Measurements from ENCODE around the gene PTX4.

DNA sequence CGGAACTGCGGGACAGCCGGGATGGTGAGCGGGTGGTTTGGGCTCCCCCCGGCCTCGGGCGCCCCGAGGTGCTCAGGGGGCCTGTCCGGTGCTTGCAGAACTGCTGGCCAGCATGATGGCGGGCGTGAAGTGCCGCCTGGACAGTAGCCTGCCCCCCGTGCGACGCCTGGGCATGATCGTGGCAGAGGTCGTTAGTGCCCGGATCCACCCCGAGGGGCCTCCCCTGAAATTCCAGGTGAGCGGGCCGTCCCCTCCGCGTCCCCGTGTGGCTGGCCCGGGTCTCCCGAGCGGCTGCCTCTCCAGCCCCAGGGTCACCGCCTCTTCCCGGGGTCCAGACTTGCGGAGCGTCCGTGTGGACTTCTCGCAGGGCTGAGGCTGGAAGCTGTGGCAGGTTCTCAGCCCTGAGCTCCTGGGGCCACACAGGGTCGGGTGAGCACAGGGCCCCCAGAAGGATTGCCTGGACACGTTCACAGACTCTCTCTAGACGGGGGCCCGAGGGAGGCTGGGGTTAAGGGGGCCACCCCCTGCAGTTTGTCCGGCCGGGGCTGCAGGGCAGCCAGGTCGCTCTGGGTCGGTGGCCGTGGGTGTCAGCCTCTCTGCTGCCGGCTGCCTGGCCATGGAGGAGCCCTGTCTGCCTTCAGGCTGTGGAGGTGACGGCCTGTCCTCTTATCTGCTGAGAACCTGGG lies 11.9 kb upstream of the PTX4 start:
- TF ChIP-seq POLR2AphosphoS5 (IDR thresholded peaks at IDR 0.05; ENCODE audit: low read depth) (no peak), EZH2 (IDR thresholded peaks at IDR 0.05; ENCODE audit: low read depth, unreplicated experiment) (no peak), CREB1 (CRISPR knock-in tag; IDR thresholded peaks at IDR 0.05; ENCODE audit: low read depth) (no peak), EZH2phosphoT487 (IDR thresholded peaks at IDR 0.05; ENCODE audit: unreplicated experiment) (no peak), JUNB (IDR thresholded peaks at IDR 0.05; ENCODE audit: unreplicated experiment) (no peak), ZNF114 (CRISPR knock-in tag; IDR thresholded peaks at IDR 0.05) (no peak), STAT1 (IDR thresholded peaks at IDR 0.05; ENCODE audit: unreplicated experiment) (no peak)
- TF ChIP-seq, protein P1, sequence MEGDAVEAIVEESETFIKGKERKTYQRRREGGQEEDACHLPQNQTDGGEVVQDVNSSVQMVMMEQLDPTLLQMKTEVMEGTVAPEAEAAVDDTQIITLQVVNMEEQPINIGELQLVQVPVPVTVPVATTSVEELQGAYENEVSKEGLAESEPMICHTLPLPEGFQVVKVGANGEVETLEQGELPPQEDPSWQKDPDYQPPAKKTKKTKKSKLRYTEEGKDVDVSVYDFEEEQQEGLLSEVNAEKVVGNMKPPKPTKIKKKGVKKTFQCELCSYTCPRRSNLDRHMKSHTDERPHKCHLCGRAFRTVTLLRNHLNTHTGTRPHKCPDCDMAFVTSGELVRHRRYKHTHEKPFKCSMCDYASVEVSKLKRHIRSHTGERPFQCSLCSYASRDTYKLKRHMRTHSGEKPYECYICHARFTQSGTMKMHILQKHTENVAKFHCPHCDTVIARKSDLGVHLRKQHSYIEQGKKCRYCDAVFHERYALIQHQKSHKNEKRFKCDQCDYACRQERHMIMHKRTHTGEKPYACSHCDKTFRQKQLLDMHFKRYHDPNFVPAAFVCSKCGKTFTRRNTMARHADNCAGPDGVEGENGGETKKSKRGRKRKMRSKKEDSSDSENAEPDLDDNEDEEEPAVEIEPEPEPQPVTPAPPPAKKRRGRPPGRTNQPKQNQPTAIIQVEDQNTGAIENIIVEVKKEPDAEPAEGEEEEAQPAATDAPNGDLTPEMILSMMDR (conservative IDR thresholded peaks at IDR 0.05; ENCODE audit: low read depth in 2 of 2) = no peak
- TF ChIP-seq, protein P2, sequence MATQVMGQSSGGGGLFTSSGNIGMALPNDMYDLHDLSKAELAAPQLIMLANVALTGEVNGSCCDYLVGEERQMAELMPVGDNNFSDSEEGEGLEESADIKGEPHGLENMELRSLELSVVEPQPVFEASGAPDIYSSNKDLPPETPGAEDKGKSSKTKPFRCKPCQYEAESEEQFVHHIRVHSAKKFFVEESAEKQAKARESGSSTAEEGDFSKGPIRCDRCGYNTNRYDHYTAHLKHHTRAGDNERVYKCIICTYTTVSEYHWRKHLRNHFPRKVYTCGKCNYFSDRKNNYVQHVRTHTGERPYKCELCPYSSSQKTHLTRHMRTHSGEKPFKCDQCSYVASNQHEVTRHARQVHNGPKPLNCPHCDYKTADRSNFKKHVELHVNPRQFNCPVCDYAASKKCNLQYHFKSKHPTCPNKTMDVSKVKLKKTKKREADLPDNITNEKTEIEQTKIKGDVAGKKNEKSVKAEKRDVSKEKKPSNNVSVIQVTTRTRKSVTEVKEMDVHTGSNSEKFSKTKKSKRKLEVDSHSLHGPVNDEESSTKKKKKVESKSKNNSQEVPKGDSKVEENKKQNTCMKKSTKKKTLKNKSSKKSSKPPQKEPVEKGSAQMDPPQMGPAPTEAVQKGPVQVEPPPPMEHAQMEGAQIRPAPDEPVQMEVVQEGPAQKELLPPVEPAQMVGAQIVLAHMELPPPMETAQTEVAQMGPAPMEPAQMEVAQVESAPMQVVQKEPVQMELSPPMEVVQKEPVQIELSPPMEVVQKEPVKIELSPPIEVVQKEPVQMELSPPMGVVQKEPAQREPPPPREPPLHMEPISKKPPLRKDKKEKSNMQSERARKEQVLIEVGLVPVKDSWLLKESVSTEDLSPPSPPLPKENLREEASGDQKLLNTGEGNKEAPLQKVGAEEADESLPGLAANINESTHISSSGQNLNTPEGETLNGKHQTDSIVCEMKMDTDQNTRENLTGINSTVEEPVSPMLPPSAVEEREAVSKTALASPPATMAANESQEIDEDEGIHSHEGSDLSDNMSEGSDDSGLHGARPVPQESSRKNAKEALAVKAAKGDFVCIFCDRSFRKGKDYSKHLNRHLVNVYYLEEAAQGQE (IDR thresholded peaks at IDR 0.05; ENCODE audit: unreplicated experiment) = no peak
- TF ChIP-seq, protein P3, sequence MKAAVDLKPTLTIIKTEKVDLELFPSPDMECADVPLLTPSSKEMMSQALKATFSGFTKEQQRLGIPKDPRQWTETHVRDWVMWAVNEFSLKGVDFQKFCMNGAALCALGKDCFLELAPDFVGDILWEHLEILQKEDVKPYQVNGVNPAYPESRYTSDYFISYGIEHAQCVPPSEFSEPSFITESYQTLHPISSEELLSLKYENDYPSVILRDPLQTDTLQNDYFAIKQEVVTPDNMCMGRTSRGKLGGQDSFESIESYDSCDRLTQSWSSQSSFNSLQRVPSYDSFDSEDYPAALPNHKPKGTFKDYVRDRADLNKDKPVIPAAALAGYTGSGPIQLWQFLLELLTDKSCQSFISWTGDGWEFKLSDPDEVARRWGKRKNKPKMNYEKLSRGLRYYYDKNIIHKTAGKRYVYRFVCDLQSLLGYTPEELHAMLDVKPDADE (IDR thresholded peaks at IDR 0.05) = no peak
